ENCODE data around the gene EEF2K. TPM values are rescaled to one million over a fixed set of nuclear protein-coding genes. Genes with fewer than 3 reads are reported as not detected.

EEF2K gene
- total RNA-seq, 1 donor = 34.2 TPM

DNA sequence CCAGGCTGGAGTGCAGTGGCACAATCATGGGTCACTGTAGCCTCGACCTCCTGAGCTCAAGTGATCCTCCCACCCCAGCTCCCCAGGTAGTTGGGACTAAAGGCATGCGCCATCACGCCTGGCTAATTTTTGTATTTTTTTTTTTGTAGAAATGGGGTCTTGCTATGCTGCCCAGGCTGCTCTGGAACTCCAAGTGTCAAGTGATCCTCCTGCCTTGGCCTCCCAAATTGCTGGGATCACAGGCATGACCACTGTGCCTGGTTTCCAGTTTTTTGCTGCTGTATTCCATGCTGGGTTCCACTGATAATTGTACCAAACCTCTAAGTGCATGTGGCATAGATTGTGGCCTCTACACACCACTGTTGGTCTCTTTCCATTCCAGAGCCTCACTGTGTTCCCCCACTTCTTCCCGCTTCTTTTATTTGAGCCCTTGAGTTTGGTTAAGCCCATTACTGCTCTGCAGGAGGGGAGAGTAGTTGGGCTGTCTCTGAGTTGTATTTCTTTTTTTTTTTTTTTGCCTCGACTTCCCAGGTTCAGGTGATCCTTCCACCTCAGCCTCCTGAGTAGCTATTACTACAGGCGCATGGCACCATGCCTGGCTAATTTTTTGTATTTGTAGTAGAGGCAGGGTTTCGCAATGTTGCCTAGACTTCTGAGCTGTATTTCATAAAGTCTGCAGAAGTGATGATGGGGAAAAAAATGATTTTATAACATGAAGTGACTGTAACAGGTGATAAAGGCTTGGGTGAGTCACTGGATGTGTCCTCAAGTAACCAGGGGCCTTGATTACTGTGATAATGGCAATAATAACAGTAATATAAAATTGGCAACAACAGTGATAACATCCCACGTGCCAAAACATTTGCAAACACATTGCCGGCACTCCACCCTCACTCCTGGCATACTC, 30.0 kb downstream of the EEF2K start:
- no peak for DNase-seq (ENCODE audit: low read depth in 2 of 3, low spot score in 2 of 3)

- DNase-seq (ENCODE audit: low read depth in 2 of 3, low spot score in 2 of 3) = no peak
Observed at GRCh38 chr16:22239131-22239805, 33.2 kb downstream of the EEF2K start.

GRCh38 chr16:22240023-22240710, 34.1 kb downstream of the EEF2K start:
- no peak for DNase-seq (ENCODE audit: low read depth in 2 of 3, low spot score in 2 of 3)

DNA sequence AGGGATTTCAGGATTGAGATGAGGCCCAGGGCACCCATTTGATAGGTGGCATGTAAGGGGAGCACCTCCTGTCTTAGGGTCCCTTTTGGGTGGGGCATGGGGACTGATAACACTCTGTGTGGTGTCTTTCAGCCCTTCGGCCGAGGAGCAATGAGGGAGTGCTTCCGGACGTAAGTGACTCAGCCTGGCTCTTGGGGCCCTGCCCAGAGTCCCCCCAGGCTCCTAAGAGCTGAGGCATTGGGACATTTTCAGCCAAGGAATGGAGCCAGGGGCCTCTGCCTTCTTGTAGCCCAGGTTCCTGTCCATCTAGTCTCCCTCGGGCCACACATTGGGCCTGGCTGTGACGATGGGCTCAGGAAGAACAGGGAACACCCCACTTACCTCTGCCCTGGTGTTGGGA, 44.4 kb downstream of the EEF2K start:
- DNase-seq (ENCODE audit: low read depth in 2 of 3, low spot score in 2 of 3) = no peak

DNA sequence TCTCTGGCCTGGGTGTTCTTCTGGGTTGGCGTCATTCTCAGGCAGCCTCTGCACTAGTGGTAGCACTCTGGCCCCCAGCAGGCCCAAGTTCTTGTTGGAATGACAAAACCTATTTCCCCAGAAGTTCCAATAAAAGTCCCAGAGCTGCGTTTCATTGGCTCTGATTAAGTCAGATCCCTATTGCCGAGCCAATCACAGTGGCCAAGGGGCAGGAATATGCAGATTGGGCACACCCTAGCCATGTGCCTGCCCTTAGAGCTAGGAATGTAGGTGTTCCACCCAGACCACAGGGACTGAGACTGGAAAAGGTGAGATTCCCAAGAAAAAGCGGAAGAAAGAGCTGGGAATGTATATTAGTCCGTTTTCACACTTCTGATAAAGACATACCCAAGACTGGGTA, 46.2 kb downstream of the EEF2K start:
- no peak for DNase-seq (ENCODE audit: low read depth in 2 of 3, low spot score in 2 of 3)

- DNase-seq (ENCODE audit: low read depth in 2 of 3, low spot score in 2 of 3) = no peak
Observed at GRCh38 chr16:22253272-22253671, 47.2 kb downstream of the EEF2K start.

- peak in 1 of 3 donors; percentile 26 for DNase-seq (ENCODE audit: low read depth in 2 of 3, low spot score in 2 of 3)
Observed at GRCh38 chr16:22255335-22255734, 49.3 kb downstream of the EEF2K start.

DNA sequence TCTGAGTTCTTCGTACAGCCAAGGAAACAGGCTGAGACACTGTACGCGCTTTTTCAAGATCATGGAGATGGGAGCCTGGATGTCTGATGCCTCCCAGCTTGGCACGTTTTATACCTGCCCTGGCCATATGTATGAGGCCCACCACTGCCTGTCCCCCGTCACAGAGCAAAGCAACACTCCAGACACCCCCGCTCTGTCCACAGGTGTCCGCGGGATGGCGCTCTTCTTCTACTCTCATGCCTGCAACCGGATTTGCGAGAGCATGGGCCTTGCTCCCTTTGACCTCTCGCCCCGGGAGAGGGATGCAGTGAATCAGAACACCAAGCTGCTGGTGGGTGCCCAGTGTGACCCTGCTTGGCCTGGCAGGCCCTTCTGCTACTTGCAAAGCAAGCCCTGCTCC, 51.4 kb downstream of the EEF2K start:
- DNase-seq (ENCODE audit: low read depth in 2 of 3, low spot score in 2 of 3) = no peak

DNA sequence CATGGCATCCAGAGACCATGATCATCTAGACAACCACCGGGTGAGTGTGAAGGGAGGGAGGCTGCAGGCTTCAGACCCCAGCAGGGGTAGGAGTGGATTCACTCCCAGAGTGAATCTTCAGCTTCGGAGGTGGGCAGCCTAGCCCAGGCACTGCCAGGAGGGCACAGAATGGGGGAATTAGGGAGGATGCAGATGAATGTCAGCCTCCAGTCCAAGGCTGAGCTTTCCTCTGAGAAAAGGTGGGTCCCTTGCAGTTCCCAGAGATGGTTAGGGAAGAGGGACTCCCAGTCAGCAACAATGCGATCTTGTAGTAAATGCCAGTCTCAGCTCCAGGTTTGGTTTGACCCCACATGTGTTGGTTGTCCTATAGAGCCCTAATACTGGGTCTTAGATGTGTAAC, 54.4 kb downstream of the EEF2K start:
- DNase-seq (ENCODE audit: low read depth in 2 of 3, low spot score in 2 of 3) = no peak

- no peak for DNase-seq (ENCODE audit: low read depth in 2 of 3, low spot score in 2 of 3)
Observed at GRCh38 chr16:22262460-22262859, 56.4 kb downstream of the EEF2K start.

DNA sequence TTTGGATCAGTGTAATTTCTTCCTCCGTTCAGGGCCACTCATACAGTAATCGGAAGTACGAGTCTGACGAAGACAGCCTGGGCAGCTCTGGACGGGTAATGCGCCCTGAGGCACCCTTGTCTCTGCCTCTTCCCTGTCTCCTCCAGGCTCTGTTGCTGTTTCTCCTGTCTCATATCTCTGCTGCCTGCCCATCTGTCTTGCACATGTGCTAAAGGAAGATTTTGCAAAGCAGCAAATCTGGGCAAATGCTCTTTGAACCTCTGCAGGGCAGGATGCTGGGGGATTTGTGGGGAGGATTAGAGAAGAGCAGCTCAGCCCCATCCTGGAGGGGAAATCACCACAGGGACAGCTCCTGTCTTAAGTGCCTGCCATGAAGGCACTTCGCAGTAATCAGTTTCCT, 58.7 kb downstream of the EEF2K start:
- DNase-seq (ENCODE audit: low read depth in 2 of 3, low spot score in 2 of 3) = no peak

GRCh38 chr16:22265351-22265750, 59.3 kb downstream of the EEF2K start:
- DNase-seq (ENCODE audit: low read depth in 2 of 3, low spot score in 2 of 3) = no peak

- no peak for DNase-seq (ENCODE audit: low read depth in 2 of 3, low spot score in 2 of 3)
Observed at GRCh38 chr16:22266546-22266945, 60.5 kb downstream of the EEF2K start.

DNA sequence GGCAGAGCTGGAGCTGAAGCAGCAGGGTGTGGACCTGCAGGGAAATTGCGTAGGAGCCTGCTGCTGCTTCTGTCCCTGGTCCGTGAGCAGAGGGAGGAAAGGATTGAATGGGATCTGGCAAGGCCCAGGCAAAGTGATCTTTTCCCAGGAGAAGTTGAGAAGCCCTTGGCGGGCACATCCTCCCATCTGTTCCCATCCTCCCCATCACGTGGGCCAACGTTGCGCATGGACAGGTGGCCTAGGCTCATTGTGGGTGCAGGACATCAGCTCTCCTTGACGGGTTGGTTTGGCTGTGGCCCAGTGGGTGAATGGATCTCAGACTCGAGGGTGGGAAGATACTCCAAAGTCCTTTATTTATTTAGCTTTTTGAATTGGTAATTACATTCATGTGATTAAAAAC, 61.7 kb downstream of the EEF2K start:
- DNase-seq (ENCODE audit: low read depth in 2 of 3, low spot score in 2 of 3) = no peak

DNA sequence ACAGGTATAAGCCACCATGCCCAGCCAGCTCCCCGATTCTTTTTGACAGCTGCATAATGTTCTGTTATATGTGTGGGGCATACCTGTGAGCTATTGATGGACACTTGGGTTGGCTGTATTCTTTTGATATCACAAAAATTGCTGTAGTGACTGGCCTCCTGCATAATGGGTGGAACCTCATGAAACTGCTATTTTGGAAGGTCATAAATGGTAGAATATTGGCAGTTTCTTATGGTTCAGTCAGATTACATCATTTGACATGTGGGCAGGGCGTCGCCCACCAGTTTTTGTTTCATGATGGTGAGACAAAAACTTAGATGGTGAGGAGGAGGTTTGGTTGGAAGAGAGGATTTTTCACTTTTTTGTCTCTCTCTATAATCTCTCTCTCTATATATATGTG, 64.4 kb downstream of the EEF2K start:
- no peak for DNase-seq (ENCODE audit: low read depth in 2 of 3, low spot score in 2 of 3)

DNA sequence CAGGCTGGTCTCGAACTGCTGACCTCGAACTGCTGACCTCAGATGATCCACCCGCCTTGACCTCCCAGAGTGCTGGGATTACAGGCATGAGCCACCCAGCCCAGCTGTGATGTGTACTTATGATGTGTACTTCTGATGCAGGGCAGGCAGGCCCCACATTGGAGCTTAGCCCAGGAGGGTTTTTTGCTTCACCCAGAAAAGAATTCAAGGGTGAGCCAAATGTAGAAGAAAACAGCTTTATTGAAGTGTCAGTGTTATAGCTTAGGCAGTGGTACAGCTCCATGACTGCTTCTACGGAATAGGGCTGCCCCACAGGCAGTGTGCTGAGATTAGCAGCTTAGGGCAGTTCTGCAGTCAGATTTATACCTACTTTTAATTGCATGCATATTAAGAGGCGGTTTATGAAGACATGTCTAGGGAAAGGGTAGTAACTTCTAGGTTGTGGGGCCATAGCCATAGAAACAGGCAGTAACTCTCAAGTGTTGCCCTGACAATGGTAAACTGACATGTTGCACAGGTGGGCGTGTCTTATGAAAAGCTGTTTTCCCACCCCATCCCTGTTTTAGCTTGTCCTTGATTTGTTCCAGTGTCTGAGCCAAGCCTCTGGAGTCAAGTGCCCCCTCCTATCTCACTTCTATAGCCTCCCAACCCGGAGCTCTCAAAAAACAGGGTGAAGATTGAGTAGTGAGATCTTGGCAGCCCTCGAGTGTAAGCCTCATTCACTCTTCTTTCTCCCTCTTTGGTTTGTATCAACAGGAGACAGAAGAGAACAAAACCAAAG, 67.0 kb downstream of the EEF2K start:
- no peak for DNase-seq (ENCODE audit: low read depth in 2 of 3, low spot score in 2 of 3)

DNA sequence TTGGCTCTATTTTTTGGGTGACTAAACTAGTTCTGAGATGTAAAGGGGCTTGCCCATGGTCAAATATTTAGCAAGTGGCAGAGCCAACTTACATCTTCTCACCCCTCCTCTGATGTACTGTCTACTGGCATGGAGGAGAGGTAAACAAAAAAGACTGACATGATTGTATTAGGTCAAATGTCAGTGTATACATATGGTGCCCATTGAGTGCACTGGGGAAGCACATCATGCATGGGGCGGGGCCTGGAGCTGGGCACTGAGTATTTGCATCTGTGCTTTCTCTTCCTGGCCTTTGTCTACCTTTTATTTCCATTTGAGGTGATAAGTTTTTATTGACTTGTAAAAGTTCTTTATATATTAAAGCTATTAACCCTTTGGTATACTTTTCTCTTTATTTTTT, 68.8 kb downstream of the EEF2K start:
- DNase-seq (ENCODE audit: low read depth in 2 of 3, low spot score in 2 of 3) = no peak

DNA sequence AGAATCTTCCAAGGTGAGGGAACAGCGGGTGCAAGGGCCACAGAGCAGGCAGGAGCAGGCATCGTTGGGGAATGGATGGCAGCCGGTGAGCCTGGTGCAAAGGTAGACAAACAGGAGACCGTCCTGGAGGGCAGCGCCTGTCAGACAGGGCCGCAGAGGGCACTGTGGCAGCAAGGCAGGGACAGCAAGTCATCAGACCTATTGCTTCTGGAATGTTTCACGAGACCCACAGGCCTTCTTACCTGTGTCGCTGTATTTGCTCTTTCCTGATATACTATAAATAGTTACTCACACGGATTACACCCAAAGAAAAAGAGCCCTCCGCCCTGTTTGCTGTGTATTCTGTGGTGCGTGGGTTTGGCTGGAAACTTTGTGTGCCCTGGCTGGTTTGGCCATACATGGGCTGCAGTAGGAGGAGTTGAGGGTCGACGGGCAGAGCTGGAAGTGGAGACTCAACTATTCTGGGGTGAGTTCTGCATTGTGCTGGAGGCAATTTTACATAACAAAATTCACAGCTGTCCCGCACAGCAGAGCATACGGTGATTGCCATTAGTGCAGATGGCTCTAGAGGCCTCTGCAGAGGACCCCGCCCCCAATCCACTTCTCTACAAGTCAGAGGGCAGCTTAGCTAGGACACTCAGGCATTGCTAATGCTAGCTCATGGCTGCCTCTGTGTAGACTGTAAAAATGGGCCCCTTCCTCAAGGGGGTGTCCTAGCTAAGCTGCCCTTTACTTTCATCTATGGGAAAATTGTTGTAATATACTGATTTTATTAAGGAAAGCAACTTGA, 72.6 kb downstream of the EEF2K start:
- no peak for DNase-seq (ENCODE audit: low read depth in 2 of 3, low spot score in 2 of 3)

DNA sequence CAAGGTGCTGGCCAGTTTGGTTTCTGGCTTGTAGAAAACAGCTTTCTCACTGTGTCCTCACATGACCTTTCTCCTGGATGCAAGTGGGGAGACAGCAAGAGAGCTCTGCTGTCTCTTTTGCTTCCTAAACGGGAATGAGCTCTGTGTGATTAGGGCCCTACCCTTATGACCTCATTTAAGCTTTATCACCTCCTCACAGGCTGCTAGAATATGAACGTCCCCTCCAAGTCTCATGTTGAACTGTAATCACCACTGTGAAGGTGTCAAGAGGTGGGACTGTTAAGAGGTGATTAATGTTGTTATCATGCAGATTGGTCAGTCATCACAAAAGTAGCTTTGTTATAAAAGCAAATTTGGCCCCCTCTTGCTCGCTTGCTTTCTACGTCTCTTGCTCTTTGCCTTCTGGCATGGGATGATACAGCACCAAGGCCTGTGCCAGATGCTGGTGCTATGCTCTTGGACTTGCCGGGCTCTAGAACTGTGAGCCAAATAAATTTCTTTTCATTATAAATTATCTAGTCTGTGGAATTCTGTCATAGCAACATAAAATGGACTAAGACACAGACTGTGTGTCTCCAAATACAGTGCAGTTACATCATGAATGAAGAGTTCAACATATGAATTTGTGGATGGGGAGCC, 76.3 kb downstream of the EEF2K start:
- no peak for DNase-seq (ENCODE audit: low read depth in 2 of 3, low spot score in 2 of 3)

- DNase-seq (ENCODE audit: low read depth in 2 of 3, low spot score in 2 of 3) = no peak
Observed at GRCh38 chr16:22284637-22285036, 78.6 kb downstream of the EEF2K start.

Data from hematopoietic multipotent progenitor cell (in vitro differentiated cells).